ENCODE measurements around the gene LSS.
"Not testable (repeated sequence)": the region's sequence is repeated elsewhere in the genome, so short reads cannot be mapped to it uniquely, and the experiment has no call there.

The LSS gene

GRCh38 chr21:46248827-46249226 is 20.3 kb upstream of the LSS start:
- H3K9me3 ChIP-seq (ENCODE audit: low read depth, low read length), result no peaks in the 10 kb centered on the region
- H3K27ac ChIP-seq, result no peak overlapping the region
- no peak overlapping the region for H3K4me3 ChIP-seq
- TF ChIP-seq POLR2AphosphoS5 (IDR thresholded peaks at IDR 0.05; ENCODE audit: borderline replicate concordance, low read depth, low read length) (no peak), EZH2 (IDR thresholded peaks at IDR 0.05) (no peak), FOXP2 (optimal IDR thresholded peaks at IDR 0.05; ENCODE audit: control extremely low read depth, extremely low read length, insufficient read depth) (no peak)
- peaks cover 94% of the 10 kb centered on the region for H3K36me3 ChIP-seq (ENCODE audit: insufficient read depth, low read length)
- DNase-seq (ENCODE audit: low read depth, low spot score), result no peak
- no peak overlapping the region for H3K9ac ChIP-seq (ENCODE audit: insufficient read length)

GRCh38 chr21:46248422-46248782 is 19.8 kb upstream of the LSS start:
- TF ChIP-seq FOXP2 (optimal IDR thresholded peaks at IDR 0.05; ENCODE audit: control extremely low read depth, extremely low read length, insufficient read depth) (no peak), POLR2AphosphoS5 (IDR thresholded peaks at IDR 0.05; ENCODE audit: borderline replicate concordance, low read depth, low read length) (no peak), EZH2 (IDR thresholded peaks at IDR 0.05) (no peak)
- H3K9me3 ChIP-seq (ENCODE audit: low read depth, low read length), result no peaks in the 10 kb centered on the region
- H3K9ac ChIP-seq (ENCODE audit: insufficient read length), result no peak overlapping the region
- H3K27ac ChIP-seq, result no peak overlapping the region
- no peak for DNase-seq (ENCODE audit: low read depth, low spot score)
- H3K4me3 ChIP-seq, result no peak overlapping the region
- H3K36me3 ChIP-seq (ENCODE audit: insufficient read depth, low read length), result peaks cover 94% of the 10 kb centered on the region

GRCh38 chr21:46247699-46248421 is 19.3 kb upstream of the LSS start:
- peaks cover 94% of the 10 kb centered on the region for H3K36me3 ChIP-seq (ENCODE audit: insufficient read depth, low read length)
- no peak overlapping the region for H3K4me3 ChIP-seq
- no peak overlapping the region for H3K9ac ChIP-seq (ENCODE audit: insufficient read length)

GRCh38 chr21:46246345-46246744 is 17.8 kb upstream of the LSS start:
- DNase-seq (ENCODE audit: low read depth, low spot score), result no peak
- TF ChIP-seq EZH2 (IDR thresholded peaks at IDR 0.05) (no peak), POLR2AphosphoS5 (IDR thresholded peaks at IDR 0.05; ENCODE audit: borderline replicate concordance, low read depth, low read length) (no peak)

More at GRCh38 chr21:46247699-46248421, 19.3 kb upstream of the LSS start:
- no peak overlapping the region for H3K27ac ChIP-seq
- TF ChIP-seq FOXP2 (optimal IDR thresholded peaks at IDR 0.05; ENCODE audit: control extremely low read depth, extremely low read length, insufficient read depth) (no peak), POLR2AphosphoS5 (IDR thresholded peaks at IDR 0.05; ENCODE audit: borderline replicate concordance, low read depth, low read length) (no peak), EZH2 (IDR thresholded peaks at IDR 0.05) (no peak)
- H3K9me3 ChIP-seq (ENCODE audit: low read depth, low read length), result no peaks in the 10 kb centered on the region
- DNase-seq (ENCODE audit: low read depth, low spot score), result no peak

GRCh38 chr21:46245213-46245915 is 16.8 kb upstream of the LSS start:
- no peak for TF ChIP-seq POLR2AphosphoS5 (IDR thresholded peaks at IDR 0.05; ENCODE audit: borderline replicate concordance, low read depth, low read length)
- TF ChIP-seq EZH2 (IDR thresholded peaks at IDR 0.05), result no peak
- TF ChIP-seq FOXP2 (optimal IDR thresholded peaks at IDR 0.05; ENCODE audit: control extremely low read depth, extremely low read length, insufficient read depth), result no peak
- Histone ChIP-seq H3K36me3 (ENCODE audit: insufficient read depth, low read length) (peaks cover 93% of the 10 kb centered on the region), H3K9me3 (ENCODE audit: low read depth, low read length) (no peaks in the 10 kb centered on the region), H3K9ac (ENCODE audit: insufficient read length) (no peak overlapping the region), H3K4me3 (no peak overlapping the region), H3K27ac (0 out of 2 replicates have a peak overlapping the region, but pooled peaks have one; percentile 53)
- no peak for DNase-seq (ENCODE audit: low read depth, low spot score)

More at GRCh38 chr21:46246345-46246744, 17.8 kb upstream of the LSS start:
- Histone ChIP-seq H3K36me3 (ENCODE audit: insufficient read depth, low read length) (peaks cover 94% of the 10 kb centered on the region), H3K27ac (0 out of 2 replicates have a peak overlapping the region, but pooled peaks have one; percentile 53), H3K4me3 (no peak overlapping the region), H3K9ac (ENCODE audit: insufficient read length) (no peak overlapping the region), H3K9me3 (ENCODE audit: low read depth, low read length) (no peaks in the 10 kb centered on the region)

- Histone ChIP-seq H3K4me3 (no peak overlapping the region), H3K9me3 (ENCODE audit: low read depth, low read length) (no peaks in the 10 kb centered on the region), H3K9ac (ENCODE audit: insufficient read length) (no peak overlapping the region), H3K36me3 (ENCODE audit: insufficient read depth, low read length) (peaks cover 93% of the 10 kb centered on the region), H3K27ac (0 out of 2 replicates have a peak overlapping the region, but pooled peaks have one; percentile 36)
- no peak for DNase-seq (ENCODE audit: low read depth, low spot score)
- no peak for TF ChIP-seq EZH2 (IDR thresholded peaks at IDR 0.05)
- TF ChIP-seq FOXP2 (optimal IDR thresholded peaks at IDR 0.05; ENCODE audit: control extremely low read depth, extremely low read length, insufficient read depth), result no peak
- TF ChIP-seq POLR2AphosphoS5 (IDR thresholded peaks at IDR 0.05; ENCODE audit: borderline replicate concordance, low read depth, low read length), result no peak
Measured at GRCh38 chr21:46244602-46245001, 16.0 kb upstream of the LSS start.

DNA sequence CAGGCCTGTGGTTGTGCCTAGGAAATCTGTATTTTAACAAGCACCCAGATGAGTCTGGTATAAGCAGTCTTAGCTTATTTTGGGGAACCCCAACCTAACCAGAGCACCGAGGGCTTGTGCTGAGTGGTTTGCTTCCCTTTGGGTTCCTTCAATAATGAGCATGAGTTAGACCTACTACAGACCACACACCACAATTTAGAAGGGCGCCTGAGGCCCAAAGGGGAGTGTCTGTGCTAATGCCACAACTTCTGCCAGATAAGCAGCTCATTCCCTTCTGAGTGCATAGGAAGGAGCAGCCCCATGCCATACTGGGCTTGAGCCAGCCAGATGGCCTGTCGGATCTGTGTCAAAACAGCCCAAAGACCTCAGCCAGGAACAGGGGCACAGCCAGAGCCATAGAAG is 15.4 kb upstream of the LSS start:
- no peak for DNase-seq (ENCODE audit: low read depth, low spot score)
- Histone ChIP-seq H3K4me3 (no peak overlapping the region), H3K36me3 (ENCODE audit: insufficient read depth, low read length) (peaks cover 93% of the 10 kb centered on the region), H3K9ac (ENCODE audit: insufficient read length) (no peak overlapping the region), H3K9me3 (ENCODE audit: low read depth, low read length) (no peaks in the 10 kb centered on the region), H3K27ac (0 out of 2 replicates have a peak overlapping the region, but pooled peaks have one; percentile 36)
- no peak for TF ChIP-seq EZH2 (IDR thresholded peaks at IDR 0.05)
- no peak for TF ChIP-seq POLR2AphosphoS5 (IDR thresholded peaks at IDR 0.05; ENCODE audit: borderline replicate concordance, low read depth, low read length)
- TF ChIP-seq FOXP2 (optimal IDR thresholded peaks at IDR 0.05; ENCODE audit: control extremely low read depth, extremely low read length, insufficient read depth), result no peak

DNA sequence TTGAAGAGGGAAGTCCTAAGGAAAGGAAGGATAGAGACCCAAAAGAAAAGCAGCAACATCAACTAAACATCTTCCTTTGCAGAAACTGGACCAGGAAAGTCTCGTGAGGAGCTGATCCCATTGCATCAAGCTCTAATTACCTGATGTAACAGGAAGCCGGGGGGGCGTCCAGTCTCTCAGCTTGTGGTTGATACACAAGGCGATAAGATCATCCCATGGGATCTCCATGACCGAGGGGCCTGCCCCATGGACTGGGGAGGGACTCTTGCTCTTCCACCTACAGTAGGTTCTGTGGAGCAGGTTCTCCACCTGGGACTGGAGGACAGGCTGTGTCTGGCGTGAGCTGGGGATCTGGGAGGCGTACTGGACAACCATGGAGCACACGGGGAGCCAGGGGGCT is 14.8 kb upstream of the LSS start:
- no peaks in the 10 kb centered on the region for H3K9me3 ChIP-seq (ENCODE audit: low read depth, low read length)
- peaks cover 93% of the 10 kb centered on the region for H3K36me3 ChIP-seq (ENCODE audit: insufficient read depth, low read length)
- H3K27ac ChIP-seq, result peak overlapping the region; percentile 36; the same call in 1 of the 2 replicates
- TF ChIP-seq EZH2 (IDR thresholded peaks at IDR 0.05) (no peak), FOXP2 (optimal IDR thresholded peaks at IDR 0.05; ENCODE audit: control extremely low read depth, extremely low read length, insufficient read depth) (no peak), POLR2AphosphoS5 (IDR thresholded peaks at IDR 0.05; ENCODE audit: borderline replicate concordance, low read depth, low read length) (no peak)
- no peak overlapping the region for H3K9ac ChIP-seq (ENCODE audit: insufficient read length)
- no peak overlapping the region for H3K4me3 ChIP-seq
- DNase-seq (ENCODE audit: low read depth, low spot score), result no peak

DNA sequence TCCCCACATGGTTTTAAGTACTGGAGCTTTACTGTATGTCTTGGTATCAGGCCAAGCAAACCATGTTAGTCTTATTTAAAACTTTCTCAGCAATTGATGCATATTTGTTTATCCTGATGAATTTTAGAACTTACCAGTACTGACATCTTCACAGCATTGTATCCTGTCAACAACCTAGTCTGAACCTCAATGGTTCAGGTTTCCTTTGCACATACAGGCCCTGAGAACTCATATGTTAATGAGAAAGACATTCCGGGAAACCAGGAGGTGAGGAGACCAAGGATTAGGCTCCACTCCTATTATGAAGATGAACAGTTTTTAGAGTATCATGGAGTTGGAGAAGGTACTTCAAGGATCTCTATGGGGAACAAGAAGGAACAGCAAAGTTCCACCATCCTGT is 13.0 kb upstream of the LSS start:
- DNase-seq (ENCODE audit: low read depth, low spot score); H3K9ac ChIP-seq (ENCODE audit: insufficient read length); H3K27ac ChIP-seq; H3K9me3 ChIP-seq (ENCODE audit: low read depth, low read length); H3K4me3 ChIP-seq: not testable (repeated sequence)
- peaks cover 82% of the 10 kb centered on the region for H3K36me3 ChIP-seq (ENCODE audit: insufficient read depth, low read length)
